ENCODE data around the gene SRRM3. TPM values are rescaled to one million over a fixed set of nuclear protein-coding genes. Genes with fewer than 3 reads are reported as not detected.
"Not testable (repeated sequence)": the region's sequence is repeated elsewhere in the genome, so short reads cannot be mapped to it uniquely, and the experiment has no call there.

The SRRM3 gene
- total RNA-seq, 2 experiments from 2014 or later = 0.09 TPM; not detected in 1

DNA sequence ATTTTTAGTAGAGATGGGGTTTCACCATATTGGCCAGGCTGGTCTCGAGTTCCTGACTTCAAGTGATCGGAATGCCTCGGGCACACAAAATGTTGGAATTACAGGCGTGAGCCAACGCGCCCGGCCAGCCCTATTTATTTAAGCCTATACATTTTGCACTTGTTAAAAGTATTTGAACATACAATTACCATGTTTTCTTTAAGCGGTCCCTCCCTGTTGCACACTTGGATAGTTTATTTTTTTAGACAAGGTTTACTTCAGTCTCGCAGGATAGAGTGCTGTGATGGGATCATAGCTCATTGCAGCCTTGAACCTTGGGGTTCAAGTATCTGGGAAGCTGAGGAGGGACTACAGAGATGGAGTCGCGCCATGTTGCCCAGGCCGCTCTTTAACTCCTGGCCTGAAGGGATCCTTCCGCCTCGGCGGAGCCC, 35.7 kb upstream of the SRRM3 start:
- H3K4me1 Mint-ChIP-seq = peaks cover 8% of the 10 kb centered on the region
- peaks cover 1% of the 10 kb centered on the region for H3K36me3 Mint-ChIP-seq (ENCODE audit: low read depth)
- ATAC-seq (no peak), DNase-seq (no peak)
- peak overlapping the region; percentile 93 for H3K27ac Mint-ChIP-seq
- no peaks in the 10 kb centered on the region for H3K9me3 Mint-ChIP-seq (ENCODE audit: low read depth)
- ChIA-PET POLR2A (no interaction called here), CTCF (interaction anchor here (2.4 kb wide), 1 partner anchor 12 kb away, joined by 15 read pairs; no protein-coding TSS in a partner anchor)
- peak overlapping the region; percentile 79 for H3K4me3 Mint-ChIP-seq
- intact Hi-C loops (cut with DNase I, micrococcal nuclease) = loop anchor here (1.0 to 10.0 kb wide), 10 partner anchors 35 to 381 kb away; partner anchors contain the start of genes MDH2 (in 1 of the 2), POR (in 1 of the 2), RHBDD2 (in 1 of the 2) and SRRM3 (in 1 of the 2)
- H3K27me3 Mint-ChIP-seq = no peaks in the 10 kb centered on the region

DNA sequence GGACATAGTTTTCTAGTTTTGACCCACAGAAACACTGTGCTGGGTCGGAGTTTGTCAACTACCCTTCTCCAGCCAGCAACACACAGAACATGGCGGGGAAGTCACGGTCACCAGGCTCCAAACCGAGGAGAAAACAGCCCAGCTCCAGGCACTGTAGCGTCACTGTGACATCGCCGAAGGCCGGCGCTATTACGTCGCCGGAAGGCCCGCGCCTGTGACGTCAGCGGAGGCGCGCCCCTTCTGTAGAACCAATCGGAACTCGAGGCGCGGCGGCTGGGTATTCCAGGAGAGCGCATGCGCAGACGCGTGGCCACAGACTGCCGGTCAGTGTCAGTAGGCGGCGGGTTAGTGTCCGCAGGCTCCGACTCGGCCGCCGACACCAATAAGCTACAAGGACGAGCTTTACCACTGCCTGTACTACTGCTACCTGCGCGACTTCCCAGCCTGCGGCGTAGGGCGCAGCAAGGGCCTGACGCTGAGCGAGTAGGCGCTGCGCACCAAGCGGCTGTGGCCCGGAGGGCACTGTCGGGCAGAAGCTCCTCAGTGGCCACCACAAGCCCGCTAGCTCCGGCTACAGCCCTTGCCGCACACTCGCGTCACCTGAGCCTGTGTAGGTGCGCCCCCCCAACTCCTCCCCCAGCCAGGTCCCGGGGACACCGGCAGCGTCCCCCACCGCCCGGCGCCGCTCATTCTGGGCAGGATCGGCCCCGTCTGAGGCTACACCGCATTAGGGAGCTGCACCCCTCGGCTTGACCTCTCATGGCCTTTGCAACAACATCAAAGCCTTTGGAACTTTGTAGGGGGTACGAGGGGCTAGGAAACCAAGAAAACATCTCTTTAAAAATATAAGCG, 35.1 kb upstream of the SRRM3 start:
- peak; percentile 90 for ATAC-seq
- H3K36me3 Mint-ChIP-seq (ENCODE audit: low read depth) = peaks cover 1% of the 10 kb centered on the region
- intact Hi-C loops (cut with DNase I, micrococcal nuclease) = loop anchor here (1.0 to 10.0 kb wide), 10 partner anchors 35 to 381 kb away; partner anchors contain the start of genes MDH2 (in 1 of the 2), POR (in 1 of the 2), RHBDD2 (in 1 of the 2) and SRRM3 (in 1 of the 2)

DNA sequence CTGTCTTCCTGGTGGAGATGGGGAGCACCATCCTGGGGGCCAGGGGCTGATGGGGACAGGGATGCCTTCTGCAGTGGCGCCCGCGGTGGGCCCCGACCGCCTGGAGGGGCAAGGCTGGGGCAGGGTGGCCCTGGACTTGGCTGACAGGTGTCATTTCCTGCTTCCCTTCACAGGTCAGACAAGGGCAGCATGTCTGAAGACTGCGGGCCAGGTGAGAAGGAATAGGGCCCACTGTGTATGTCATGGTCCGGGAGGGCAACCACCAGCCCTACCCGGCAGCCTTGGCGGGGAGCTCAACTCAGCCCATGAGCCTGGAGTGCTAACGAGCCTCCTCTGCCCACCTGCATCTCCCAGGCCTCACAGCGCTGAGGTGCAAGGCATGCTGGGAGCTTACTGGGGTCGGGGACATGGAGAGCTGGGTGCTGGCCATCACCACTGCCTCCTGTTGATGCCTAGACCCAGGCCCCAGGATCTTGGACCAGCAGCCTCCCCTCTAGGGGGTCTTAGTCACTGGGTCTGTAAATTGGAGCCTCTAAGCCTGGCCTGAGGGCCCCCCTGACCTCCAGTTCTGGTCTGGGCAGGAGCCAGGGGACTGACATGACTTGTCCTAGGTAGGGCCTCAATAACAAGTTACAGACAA, 28.0 kb upstream of the SRRM3 start:
- CTCF ChIA-PET = no interaction called here
- intact Hi-C loops (cut with DNase I, micrococcal nuclease) = no loop called here
- POLR2A ChIA-PET = no interaction called here
- Mint-ChIP-seq H3K27me3 (no peaks in the 10 kb centered on the region), H3K36me3 (ENCODE audit: low read depth) (no peaks in the 10 kb centered on the region), H3K4me3 (no peak overlapping the region), H3K4me1 (peaks cover 4% of the 10 kb centered on the region), H3K9me3 (ENCODE audit: low read depth) (no peaks in the 10 kb centered on the region), H3K27ac (no peak overlapping the region)
- no peak for ATAC-seq
- no peak for DNase-seq

More for the DNA sequence above, 35.1 kb upstream of the SRRM3 start:
- Mint-ChIP-seq H3K9me3 (ENCODE audit: low read depth) (no peaks in the 10 kb centered on the region), H3K27me3 (no peaks in the 10 kb centered on the region), H3K4me1 (peaks cover 8% of the 10 kb centered on the region), H3K4me3 (peak overlapping the region; percentile 79), H3K27ac (peak overlapping the region; percentile 93)
- ChIA-PET POLR2A (no interaction called here), CTCF (interaction anchor here (1.4 to 2.4 kb wide), 4 partner anchors 11 to 151 kb away, joined by 4 to 15 read pairs (median 8); no protein-coding TSS in a partner anchor)
- DNase-seq = peak; percentile 97

DNA sequence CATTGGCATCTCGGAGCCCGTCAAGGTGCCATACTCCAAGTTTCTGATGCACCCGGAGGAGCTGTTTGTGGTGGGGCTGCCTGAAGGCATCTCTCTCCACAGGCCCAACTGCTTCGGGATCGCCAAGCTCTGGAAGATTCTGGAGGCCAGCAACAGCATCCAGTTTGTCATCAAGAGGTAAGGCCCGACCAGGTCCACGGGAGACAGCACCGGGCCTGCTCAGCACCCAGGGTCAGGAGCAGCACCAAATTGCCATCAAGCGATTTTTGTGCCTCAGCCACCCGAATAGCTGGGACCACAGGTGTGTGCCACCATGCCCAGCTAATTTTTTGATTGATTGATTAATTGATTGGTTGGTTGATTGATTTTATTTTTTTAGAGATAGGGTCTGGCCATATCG, 24.7 kb upstream of the SRRM3 start:
- H3K4me1 Mint-ChIP-seq; H3K9me3 Mint-ChIP-seq (ENCODE audit: low read depth); ATAC-seq; H3K4me3 Mint-ChIP-seq; intact Hi-C loops (cut with DNase I, micrococcal nuclease); H3K27ac Mint-ChIP-seq; POLR2A ChIA-PET; H3K27me3 Mint-ChIP-seq; DNase-seq; H3K36me3 Mint-ChIP-seq (ENCODE audit: low read depth): not testable (repeated sequence)
- CTCF ChIA-PET = interaction anchor here (0.6 to 4.9 kb wide), 10 partner anchors 10 to 139 kb away, joined by 3 to 69 read pairs (median 5); no protein-coding TSS in a partner anchor

DNA sequence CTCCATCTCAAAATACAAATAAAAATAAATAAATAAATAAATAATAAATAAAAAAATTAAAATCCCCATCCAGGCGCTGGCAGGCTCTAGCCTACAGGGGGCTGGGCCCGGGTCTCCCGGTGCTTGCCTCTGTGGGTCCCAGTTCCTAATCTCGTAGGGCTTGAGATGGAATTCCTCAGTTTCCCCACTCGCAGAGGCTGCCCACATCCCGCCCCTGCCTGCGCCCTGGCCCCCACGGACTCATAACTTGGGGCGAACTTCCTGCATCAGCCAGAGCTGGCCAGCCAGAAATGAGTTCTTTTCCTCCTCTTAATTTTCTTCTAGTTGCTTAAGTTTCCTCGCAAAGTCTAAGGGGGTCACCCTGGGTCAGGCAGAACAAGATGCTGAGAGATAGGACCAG, 22.0 kb upstream of the SRRM3 start:
- Mint-ChIP-seq H3K27ac (no peak overlapping the region), H3K9me3 (ENCODE audit: low read depth) (no peaks in the 10 kb centered on the region), H3K27me3 (no peaks in the 10 kb centered on the region), H3K4me3 (no peak overlapping the region), H3K4me1 (no peaks in the 10 kb centered on the region), H3K36me3 (ENCODE audit: low read depth) (no peaks in the 10 kb centered on the region)
- ChIA-PET POLR2A (no interaction called here), CTCF (interaction anchor here (1.0 to 4.9 kb wide), 6 partner anchors 13 to 174 kb away, joined by 3 to 69 read pairs (median 10); no protein-coding TSS in a partner anchor)
- no peak for ATAC-seq
- no peak for DNase-seq
- intact Hi-C loops (cut with DNase I, micrococcal nuclease) = no loop called here

DNA sequence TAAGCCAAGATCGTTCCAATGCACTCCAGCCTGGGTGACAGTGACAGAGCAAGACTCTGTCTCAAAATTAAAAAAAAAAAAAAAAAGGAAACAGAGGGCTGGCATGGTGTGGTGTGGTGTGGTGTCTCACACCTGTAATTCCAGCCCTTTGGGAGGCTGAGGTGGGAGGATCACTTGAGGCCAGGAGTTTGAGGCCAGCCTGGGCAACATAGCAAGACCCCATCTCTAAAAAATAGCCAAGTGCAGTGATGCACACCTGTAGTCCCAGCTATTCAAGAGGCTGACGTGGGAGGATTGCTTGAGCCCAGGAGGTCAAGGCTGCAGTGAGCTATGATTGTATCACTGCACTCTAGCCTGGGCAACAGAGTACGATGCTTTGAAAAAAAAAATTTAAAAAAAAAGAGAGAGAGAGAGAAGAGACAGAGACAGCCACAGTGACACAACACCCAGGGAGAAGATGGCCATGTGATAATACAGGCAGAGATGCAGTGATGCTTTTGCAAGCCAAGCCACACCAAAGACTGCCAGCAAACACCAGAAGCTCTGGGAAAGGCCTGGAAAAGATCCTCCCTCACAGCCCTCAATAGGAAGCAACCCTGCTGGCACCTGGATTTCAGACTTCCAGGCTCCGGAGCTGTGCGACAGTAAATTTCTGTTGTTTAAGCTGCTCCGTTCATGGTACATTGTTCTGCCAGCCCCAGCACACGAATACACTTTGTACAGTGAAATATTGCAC, 19.3 kb upstream of the SRRM3 start:
- DNase-seq (no peak), ATAC-seq (no peak)
- Mint-ChIP-seq H3K4me3 (no peak overlapping the region), H3K27ac (no peak overlapping the region), H3K36me3 (ENCODE audit: low read depth) (no peaks in the 10 kb centered on the region), H3K27me3 (no peaks in the 10 kb centered on the region), H3K9me3 (ENCODE audit: low read depth) (no peaks in the 10 kb centered on the region), H3K4me1 (no peaks in the 10 kb centered on the region)
- ChIA-PET POLR2A (no interaction called here), CTCF (no interaction called here)
- intact Hi-C loops (cut with DNase I, micrococcal nuclease) = no loop called here

DNA sequence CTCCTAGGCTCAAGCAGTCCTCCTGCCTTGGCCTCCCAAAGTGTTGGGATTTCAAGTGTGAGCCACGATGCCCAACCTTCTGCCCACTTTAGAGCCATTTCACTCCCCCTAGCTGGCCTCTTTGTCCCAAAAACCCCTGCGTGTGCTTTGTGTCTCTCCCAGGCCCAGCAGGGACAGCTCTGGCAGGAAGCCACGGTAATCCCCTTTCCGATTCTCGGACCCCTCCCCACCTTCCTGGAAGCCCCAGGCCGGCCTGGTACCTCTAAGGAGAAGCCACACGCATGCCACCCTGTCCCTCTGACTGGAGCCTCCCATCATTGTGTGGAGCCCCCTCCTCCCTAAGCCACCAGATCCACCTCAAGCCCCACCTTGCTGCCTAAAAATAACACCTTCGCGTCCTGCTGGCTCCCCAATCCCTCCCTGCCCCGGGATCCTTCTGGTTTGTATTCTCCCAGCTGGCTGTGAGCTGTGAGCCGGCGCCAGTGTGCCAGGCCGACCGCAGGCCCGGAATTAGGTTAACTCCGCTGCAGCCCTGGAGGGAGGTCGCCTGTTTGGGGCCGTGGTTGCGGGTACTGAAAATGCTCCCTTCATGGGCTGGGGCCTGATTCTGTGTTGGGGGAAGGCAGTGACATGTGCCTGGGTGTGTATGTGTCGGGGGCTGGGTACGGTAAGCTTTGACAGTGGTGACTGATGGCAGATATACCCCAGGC, 16.4 kb upstream of the SRRM3 start:
- ATAC-seq (no peak), DNase-seq (no peak)
- POLR2A ChIA-PET = no interaction called here
- Mint-ChIP-seq H3K9me3 (ENCODE audit: low read depth) (no peaks in the 10 kb centered on the region), H3K4me3 (no peak overlapping the region), H3K4me1 (no peaks in the 10 kb centered on the region), H3K27me3 (no peaks in the 10 kb centered on the region), H3K27ac (no peak overlapping the region), H3K36me3 (ENCODE audit: low read depth) (no peaks in the 10 kb centered on the region)
- CTCF ChIA-PET = interaction anchor here (0.6 kb wide), 1 partner anchor 15 kb away, joined by 4 read pairs; no protein-coding TSS in a partner anchor
- intact Hi-C loops (cut with DNase I, micrococcal nuclease) = no loop called here

DNA sequence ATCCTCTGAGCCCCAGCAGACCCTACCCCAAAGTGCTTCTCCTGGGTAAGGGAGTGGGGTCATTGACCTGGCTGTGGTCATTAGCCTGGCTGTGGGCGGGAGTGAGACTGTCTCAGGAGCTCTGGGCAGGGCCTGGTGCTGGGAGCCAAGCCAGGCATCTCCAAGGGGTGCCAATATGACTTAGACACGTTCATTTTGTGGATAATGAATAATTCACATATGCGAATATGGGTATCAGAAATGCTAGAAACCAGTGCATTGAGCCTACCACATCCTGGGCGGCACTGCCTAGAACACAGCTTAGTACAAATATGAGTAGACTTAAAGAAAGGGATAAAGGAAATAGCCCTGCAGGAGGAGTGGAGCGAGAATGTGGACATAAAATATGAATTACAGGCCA, 14.4 kb upstream of the SRRM3 start:
- ChIA-PET POLR2A (no interaction called here), CTCF (interaction anchor here (0.7 kb wide), 1 partner anchor 31 kb away, joined by 3 read pairs; no protein-coding TSS in a partner anchor)
- Mint-ChIP-seq H3K9me3 (ENCODE audit: low read depth) (no peaks in the 10 kb centered on the region), H3K27ac (no peak overlapping the region), H3K27me3 (no peaks in the 10 kb centered on the region), H3K36me3 (ENCODE audit: low read depth) (no peaks in the 10 kb centered on the region), H3K4me1 (no peaks in the 10 kb centered on the region), H3K4me3 (no peak overlapping the region)
- intact Hi-C loops (cut with DNase I, micrococcal nuclease) = no loop called here
- DNase-seq (no peak), ATAC-seq (no peak)

DNA sequence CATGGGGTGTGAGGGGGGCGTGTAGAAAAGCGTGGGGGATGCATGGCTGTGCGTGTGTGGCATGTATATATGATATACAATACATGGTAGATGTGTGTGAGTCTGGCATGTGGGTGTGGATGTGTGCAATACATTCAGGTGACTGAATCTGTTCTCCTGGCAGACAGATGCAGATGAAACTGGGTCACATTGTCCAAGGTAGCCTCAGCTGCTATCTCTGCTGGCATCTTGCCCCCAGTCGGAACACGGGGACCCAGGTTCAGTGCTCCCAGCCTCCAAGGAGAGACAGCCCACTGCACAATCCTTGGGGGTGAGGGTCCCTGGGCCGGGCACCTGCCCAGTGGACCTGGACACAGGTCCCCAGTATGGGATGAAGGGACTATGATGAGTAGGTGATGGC, 12.4 kb upstream of the SRRM3 start:
- DNase-seq (no peak), ATAC-seq (no peak)
- ChIA-PET POLR2A (no interaction called here), CTCF (interaction anchor here (1.1 kb wide), 1 partner anchor 11 kb away, joined by 3 read pairs; no protein-coding TSS in a partner anchor)
- H3K4me3 Mint-ChIP-seq = no peak overlapping the region
- no peaks in the 10 kb centered on the region for H3K9me3 Mint-ChIP-seq (ENCODE audit: low read depth)
- H3K36me3 Mint-ChIP-seq (ENCODE audit: low read depth) = no peaks in the 10 kb centered on the region
- H3K4me1 Mint-ChIP-seq = no peaks in the 10 kb centered on the region
- H3K27ac Mint-ChIP-seq = no peak overlapping the region
- intact Hi-C loops (cut with DNase I, micrococcal nuclease) = no loop called here
- no peaks in the 10 kb centered on the region for H3K27me3 Mint-ChIP-seq

DNA sequence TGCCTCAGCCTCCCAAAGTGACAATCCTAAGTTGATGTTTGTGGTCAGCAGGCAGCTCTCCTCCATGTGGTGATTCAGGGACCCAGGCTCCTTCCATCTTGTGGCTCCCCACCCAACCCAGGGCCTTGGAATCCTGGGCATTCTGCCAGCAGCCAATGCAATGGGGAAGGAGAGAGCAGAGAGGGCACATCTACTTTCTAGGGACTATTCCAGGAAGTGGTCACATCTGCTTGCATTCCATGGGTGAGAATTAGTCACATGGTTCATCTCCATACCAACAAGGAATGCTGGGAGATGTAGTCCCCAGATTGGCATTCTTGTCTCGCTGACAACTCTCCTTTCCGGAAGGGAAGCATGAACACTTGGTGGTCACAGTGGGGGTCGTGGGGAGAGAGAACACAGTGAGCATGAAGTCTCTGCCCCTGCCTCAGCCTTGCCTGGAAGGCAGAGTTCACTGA, 9.9 kb upstream of the SRRM3 start:
- POLR2A ChIA-PET = interaction anchor here (0.6 kb wide), 1 partner anchor 13 kb away, joined by 4 read pairs; no protein-coding TSS in a partner anchor
- no peak overlapping the region for H3K27ac Mint-ChIP-seq

More for the DNA sequence above, 9.9 kb upstream of the SRRM3 start:
- H3K4me3 Mint-ChIP-seq = no peak overlapping the region
- no peaks in the 10 kb centered on the region for H3K4me1 Mint-ChIP-seq
- no peak for ATAC-seq
- H3K36me3 Mint-ChIP-seq (ENCODE audit: low read depth) = no peaks in the 10 kb centered on the region
- no peak for DNase-seq
- H3K27me3 Mint-ChIP-seq = no peaks in the 10 kb centered on the region
- CTCF ChIA-PET = interaction anchor here (0.8 kb wide), 1 partner anchor 40 kb away, joined by 3 read pairs; no protein-coding TSS in a partner anchor
- intact Hi-C loops (cut with DNase I, micrococcal nuclease) = no loop called here
- no peaks in the 10 kb centered on the region for H3K9me3 Mint-ChIP-seq (ENCODE audit: low read depth)
